ENCODE results near the gene MYT1.

Gene MYT1

DNA sequence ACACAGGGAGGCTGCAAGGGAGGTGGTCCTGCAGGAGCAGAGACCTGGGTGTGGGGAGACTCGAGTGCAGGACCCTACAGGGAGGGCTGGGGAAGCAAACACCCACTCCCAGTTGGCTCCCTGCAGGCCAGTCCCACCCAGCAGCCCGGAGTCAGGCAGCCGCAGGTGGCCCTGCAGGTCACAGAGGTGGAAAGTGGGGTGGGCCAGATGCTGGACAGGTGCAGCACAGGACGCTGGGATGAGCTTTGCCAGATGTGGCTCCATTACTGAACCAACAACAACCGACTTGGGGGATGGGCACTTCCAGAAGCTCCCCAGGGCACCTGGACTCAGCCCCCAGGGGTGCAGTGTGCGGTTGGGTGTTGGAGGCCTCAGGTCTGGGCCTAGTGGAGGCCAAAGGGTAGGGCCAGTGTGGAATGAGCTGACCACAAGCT, 26.6 kb upstream of the MYT1 start:
- H3K27me3 ChIP-seq (ENCODE audit: insufficient read depth, low read length): no peaks in the 10 kb centered on the region
- no peak overlapping the region for H3K9ac ChIP-seq (ENCODE audit: low read length)
- no peaks in the 10 kb centered on the region for H3F3A ChIP-seq (ENCODE audit: insufficient read depth, low read length)
- no peaks in the 10 kb centered on the region for H3K9me3 ChIP-seq (ENCODE audit: low read length)
- no peaks in the 10 kb centered on the region for H4K20me1 ChIP-seq (ENCODE audit: insufficient read depth, low read length)
- no peak overlapping the region for H3K4me2 ChIP-seq (ENCODE audit: low read length)
- no peaks in the 10 kb centered on the region for H3K36me3 ChIP-seq (ENCODE audit: insufficient read depth, low read length)
- no peak overlapping the region for H2AFZ ChIP-seq (ENCODE audit: low read length)
- H3K4me1 ChIP-seq (ENCODE audit: insufficient read depth, low read length, severe bottlenecking): no peaks in the 10 kb centered on the region
- H3K27ac ChIP-seq (ENCODE audit: low read depth, low read length, poor library complexity, severe bottlenecking): no peak overlapping the region
- no peak for TF ChIP-seq EZH2 (IDR thresholded peaks at IDR 0.05; ENCODE audit: borderline replicate concordance, low read length)
- TF ChIP-seq, protein P1, sequence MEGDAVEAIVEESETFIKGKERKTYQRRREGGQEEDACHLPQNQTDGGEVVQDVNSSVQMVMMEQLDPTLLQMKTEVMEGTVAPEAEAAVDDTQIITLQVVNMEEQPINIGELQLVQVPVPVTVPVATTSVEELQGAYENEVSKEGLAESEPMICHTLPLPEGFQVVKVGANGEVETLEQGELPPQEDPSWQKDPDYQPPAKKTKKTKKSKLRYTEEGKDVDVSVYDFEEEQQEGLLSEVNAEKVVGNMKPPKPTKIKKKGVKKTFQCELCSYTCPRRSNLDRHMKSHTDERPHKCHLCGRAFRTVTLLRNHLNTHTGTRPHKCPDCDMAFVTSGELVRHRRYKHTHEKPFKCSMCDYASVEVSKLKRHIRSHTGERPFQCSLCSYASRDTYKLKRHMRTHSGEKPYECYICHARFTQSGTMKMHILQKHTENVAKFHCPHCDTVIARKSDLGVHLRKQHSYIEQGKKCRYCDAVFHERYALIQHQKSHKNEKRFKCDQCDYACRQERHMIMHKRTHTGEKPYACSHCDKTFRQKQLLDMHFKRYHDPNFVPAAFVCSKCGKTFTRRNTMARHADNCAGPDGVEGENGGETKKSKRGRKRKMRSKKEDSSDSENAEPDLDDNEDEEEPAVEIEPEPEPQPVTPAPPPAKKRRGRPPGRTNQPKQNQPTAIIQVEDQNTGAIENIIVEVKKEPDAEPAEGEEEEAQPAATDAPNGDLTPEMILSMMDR (IDR thresholded peaks at IDR 0.05; ENCODE audit: low read length): no peak
- no peaks in the 10 kb centered on the region for H3K9me2 ChIP-seq (ENCODE audit: low read depth, low read length)
- no peaks in the 10 kb centered on the region for H3K79me2 ChIP-seq (ENCODE audit: insufficient read depth, low read length)
- no peak overlapping the region for H3K4me3 ChIP-seq (ENCODE audit: low read depth, low read length, poor library complexity, severe bottlenecking)

DNA sequence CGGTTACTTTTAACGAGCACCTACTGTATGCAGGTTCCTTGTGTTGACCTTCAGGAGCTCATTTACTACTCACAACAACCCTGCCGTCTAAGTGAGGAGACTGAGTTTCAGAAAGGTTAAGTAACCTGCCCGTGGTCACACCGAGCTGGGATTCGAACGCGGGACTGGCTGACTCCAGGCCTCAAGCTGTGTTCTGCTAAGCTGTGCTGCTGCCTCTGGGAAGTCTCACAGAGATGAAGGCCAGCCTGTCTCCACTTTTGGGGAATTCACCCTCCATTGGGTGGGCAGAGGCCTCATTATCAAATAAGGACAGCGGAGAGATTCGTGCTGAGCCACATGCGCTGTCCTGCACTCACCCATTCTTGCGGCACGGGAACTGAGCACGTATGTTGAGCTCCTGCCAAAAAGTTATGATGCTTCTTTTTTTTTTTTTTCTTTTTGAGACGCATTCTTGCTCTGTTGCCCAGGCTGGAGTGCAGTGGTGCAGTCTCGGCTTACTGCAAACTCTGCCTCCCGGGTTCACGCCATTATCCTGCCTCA, 25.9 kb upstream of the MYT1 start:
- Histone ChIP-seq H3K4me3 (ENCODE audit: low read depth, low read length, poor library complexity, severe bottlenecking) (no peak overlapping the region), H4K20me1 (ENCODE audit: insufficient read depth, low read length) (no peaks in the 10 kb centered on the region), H3F3A (ENCODE audit: insufficient read depth, low read length) (no peaks in the 10 kb centered on the region), H3K79me2 (ENCODE audit: insufficient read depth, low read length) (no peaks in the 10 kb centered on the region), H2AFZ (ENCODE audit: low read length) (no peak overlapping the region), H3K4me2 (ENCODE audit: low read length) (no peak overlapping the region), H3K27me3 (ENCODE audit: insufficient read depth, low read length) (no peaks in the 10 kb centered on the region), H3K4me1 (ENCODE audit: insufficient read depth, low read length, severe bottlenecking) (no peaks in the 10 kb centered on the region), H3K9ac (ENCODE audit: low read length) (no peak overlapping the region), H3K9me3 (ENCODE audit: low read length) (no peaks in the 10 kb centered on the region), H3K36me3 (ENCODE audit: insufficient read depth, low read length) (no peaks in the 10 kb centered on the region), H3K9me2 (ENCODE audit: low read depth, low read length) (no peaks in the 10 kb centered on the region), H3K27ac (ENCODE audit: low read depth, low read length, poor library complexity, severe bottlenecking) (no peak overlapping the region)
- TF ChIP-seq, protein P1 (IDR thresholded peaks at IDR 0.05; ENCODE audit: low read length): no peak
- no peak for TF ChIP-seq EZH2 (IDR thresholded peaks at IDR 0.05; ENCODE audit: borderline replicate concordance, low read length)

GRCh38 chr20:64139199-64140060, 24.8 kb upstream of the MYT1 start:
- Histone ChIP-seq H3F3A (ENCODE audit: insufficient read depth, low read length) (no peaks in the 10 kb centered on the region), H3K36me3 (ENCODE audit: insufficient read depth, low read length) (no peaks in the 10 kb centered on the region), H3K4me2 (ENCODE audit: low read length) (no peak overlapping the region), H3K9me3 (ENCODE audit: low read length) (0 out of 2 replicates have a peak, but pooled peaks cover 5% of the 10 kb centered on the region), H4K20me1 (ENCODE audit: insufficient read depth, low read length) (no peaks in the 10 kb centered on the region), H3K4me3 (ENCODE audit: low read depth, low read length, poor library complexity, severe bottlenecking) (no peak overlapping the region), H3K27me3 (ENCODE audit: insufficient read depth, low read length) (no peaks in the 10 kb centered on the region), H3K79me2 (ENCODE audit: insufficient read depth, low read length) (no peaks in the 10 kb centered on the region), H3K4me1 (ENCODE audit: insufficient read depth, low read length, severe bottlenecking) (no peaks in the 10 kb centered on the region), H3K9me2 (ENCODE audit: low read depth, low read length) (no peaks in the 10 kb centered on the region), H3K9ac (ENCODE audit: low read length) (no peak overlapping the region), H2AFZ (ENCODE audit: low read length) (no peak overlapping the region), H3K27ac (ENCODE audit: low read depth, low read length, poor library complexity, severe bottlenecking) (no peak overlapping the region)
- no peak for TF ChIP-seq EZH2 (IDR thresholded peaks at IDR 0.05; ENCODE audit: borderline replicate concordance, low read length)
- TF ChIP-seq, protein P1 (IDR thresholded peaks at IDR 0.05; ENCODE audit: low read length): no peak

Measured in OCI-LY1 (cell line).